ENCODE data around the gene TBC1D14.

The TBC1D14 gene

DNA sequence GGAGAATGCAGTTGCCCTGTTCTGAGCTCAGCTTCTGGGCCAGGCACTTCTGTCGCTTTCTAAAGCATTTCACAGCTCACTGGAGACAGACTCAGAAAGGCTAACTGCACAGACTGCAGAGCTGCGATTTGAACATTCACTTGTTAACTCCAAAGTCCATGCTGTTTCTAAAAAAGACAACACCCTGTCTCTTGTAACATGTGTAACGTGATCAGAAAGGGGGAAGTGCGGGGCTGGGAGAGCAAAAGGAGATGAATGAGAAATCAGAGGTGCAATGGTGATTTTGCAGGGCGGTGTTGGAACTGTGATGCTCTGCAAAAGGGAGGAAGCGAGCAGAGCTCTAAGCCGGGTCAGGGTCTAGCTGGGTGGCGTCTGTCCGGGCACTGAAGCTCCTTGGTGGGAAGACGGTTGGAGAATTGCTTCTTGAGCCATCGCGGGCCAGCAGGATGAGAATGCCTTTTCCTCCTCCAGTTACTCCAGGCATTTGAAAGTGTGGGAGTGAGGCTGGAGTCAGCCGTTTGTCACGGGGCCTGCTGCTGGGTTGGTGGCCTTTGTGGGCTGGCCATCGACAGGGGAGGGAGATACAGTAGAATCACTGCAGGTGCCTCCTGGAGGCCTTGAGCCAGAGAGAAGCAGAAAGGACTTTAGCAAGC is 20.3 kb downstream of the TBC1D14 start:
- DNase-seq (ENCODE audit: low spot score), result peak; percentile 61

DNA sequence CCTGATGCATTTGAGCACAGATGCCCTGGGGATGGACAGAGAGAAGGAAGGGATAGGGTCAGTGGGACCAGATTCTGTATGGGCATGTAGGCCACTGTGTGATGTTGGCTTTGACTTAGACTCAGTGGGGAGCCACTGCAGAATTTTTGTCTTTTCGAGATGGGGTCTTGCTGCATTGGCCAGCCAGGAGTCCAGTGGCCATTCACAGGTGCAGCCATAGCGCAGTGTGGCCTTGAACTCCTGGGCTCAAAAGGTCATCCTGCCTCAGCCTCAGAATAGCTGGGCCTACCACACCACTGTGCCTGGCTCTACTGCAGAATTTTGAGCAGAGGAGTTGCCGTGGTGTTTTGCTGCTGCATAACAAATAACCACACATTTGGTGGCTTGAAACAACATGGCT is 22.8 kb downstream of the TBC1D14 start:
- DNase-seq (ENCODE audit: low spot score), result no peak

DNA sequence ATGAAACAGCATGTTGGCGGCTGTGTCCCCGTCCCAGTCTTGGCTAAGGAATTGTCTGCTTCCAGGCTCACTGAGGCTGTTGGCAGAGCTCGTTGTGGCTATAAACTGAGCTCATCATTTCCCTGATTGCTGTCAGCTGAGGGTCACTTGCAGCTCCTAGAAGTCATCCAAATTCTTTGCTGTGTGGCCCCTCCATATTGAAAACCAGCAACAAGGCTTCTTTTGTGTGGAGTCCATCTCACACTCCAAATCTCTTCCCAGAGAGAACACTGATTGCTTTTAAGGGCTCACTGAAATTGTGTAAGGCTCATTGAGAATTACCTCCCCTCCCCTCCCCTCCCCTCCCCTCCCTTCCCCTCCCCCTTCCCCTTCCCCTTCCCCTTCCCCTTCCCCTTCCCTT is 23.3 kb downstream of the TBC1D14 start:
- no peak for DNase-seq (ENCODE audit: low spot score)

DNA sequence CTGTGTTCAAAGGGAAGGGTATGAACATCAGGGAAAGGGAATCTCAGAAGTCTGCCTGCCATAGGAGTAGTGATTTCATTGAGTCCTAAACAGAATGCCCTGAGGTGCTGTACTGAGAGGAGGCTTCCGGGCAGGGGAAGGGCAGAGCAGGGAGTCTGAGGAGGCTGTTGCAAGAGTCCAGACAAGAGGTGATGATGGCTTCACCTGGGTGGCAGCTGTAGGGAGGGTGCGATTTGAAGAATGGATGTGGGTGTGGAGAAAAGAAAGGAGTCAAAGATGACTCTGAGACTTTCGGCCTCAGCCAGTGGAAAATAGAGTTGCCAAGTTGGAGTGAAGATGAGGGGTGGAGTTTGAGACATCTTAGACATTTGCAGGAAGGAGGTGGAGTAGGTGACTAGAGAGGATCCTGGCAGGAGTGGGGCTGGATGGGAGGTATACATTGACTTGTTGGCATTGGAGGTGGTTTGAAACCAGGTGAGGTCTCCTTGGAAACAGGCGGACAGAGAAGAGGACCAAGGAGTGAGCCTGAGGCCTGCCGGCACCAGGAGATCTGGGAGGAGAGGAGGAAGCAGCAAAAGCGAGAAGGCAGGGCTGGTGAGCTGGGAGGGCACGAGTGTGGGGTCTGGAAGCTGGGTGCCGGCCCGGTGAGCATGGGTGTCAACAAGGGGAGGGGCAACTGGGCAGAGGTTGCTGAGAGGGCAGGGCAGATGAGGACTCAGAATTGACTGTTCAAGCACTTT is 24.2 kb downstream of the TBC1D14 start:
- DNase-seq (ENCODE audit: low spot score), result no peak

DNA sequence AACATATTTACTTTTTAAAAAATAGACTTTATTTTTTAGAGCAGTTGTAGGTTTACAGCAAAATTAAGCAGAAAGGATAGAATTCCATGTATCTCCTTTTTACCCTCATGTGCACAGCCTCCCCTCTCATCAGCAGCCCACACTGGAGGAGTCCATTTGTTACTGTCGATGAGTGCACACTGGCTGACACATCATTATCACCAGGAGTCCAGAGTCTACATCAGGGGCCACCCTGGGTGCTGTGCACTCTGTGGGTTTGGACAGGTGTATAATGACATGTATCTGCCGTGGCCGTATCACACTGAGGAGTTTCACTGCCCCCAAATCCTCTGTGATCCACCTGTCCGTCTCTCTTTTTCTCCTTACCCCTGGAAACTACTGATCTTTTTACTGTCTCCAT is 26.3 kb downstream of the TBC1D14 start:
- DNase-seq (ENCODE audit: low spot score), result no peak

DNA sequence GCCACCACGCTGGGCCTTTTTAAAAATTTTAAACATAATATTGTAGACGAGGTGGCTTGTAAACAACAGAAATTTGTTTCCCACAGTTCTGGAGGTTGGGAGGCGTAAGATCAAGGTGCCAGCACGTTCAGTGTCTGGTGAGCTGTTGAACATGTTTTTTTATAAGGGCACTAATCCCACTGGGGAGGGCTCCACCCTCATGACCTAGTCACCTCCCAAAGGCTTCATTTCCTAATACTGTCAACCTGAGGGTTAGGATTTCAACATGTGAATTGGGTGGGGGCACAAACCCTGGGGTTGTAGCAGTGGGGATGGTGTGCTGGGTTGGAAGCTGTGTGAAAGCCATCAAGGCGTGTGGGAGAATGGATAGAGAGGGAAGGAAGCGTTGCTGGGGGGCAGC is 27.6 kb downstream of the TBC1D14 start:
- DNase-seq (ENCODE audit: low spot score), result no peak

DNA sequence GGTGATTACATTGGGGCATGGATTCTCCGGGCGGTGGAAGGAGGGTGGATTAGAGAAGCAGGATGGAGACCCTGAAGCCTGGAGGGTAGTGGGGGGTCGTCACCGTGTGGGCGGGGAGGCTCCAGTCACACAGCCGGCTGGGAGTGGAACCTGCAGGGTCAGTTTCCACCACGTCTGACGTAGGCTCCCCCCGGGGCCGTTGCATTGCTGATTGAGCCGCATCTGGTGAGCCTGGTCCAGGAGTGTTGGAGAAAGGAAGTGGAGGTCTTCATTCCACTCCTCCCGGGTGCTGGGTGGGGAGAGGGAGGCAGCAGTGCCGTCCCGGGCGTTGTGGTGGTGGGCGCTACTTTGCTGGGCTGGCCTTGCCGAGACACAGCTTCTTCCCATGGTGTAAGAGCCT is 28.1 kb downstream of the TBC1D14 start:
- DNase-seq (ENCODE audit: low spot score), result no peak

DNA sequence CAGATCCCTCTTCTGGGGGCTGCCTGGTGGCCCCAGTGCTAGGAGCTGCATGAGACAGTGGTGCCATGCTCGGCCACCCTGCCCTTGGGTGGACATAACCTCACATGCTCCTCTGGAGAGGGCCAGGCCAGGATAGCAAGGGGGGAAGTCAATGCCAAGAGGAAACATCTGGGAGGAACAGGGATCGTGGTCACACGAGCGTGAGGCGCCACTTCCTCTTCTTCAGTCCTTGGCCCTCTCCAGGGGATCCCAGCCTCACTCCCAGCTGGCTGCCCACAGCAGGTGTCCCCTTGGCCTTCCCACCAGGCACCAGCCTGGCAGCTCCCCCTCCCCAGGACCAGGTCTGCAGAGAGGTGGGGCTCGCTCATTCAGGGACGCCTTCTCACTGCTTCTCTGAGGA is 28.6 kb downstream of the TBC1D14 start:
- no peak for DNase-seq (ENCODE audit: low spot score)

DNA sequence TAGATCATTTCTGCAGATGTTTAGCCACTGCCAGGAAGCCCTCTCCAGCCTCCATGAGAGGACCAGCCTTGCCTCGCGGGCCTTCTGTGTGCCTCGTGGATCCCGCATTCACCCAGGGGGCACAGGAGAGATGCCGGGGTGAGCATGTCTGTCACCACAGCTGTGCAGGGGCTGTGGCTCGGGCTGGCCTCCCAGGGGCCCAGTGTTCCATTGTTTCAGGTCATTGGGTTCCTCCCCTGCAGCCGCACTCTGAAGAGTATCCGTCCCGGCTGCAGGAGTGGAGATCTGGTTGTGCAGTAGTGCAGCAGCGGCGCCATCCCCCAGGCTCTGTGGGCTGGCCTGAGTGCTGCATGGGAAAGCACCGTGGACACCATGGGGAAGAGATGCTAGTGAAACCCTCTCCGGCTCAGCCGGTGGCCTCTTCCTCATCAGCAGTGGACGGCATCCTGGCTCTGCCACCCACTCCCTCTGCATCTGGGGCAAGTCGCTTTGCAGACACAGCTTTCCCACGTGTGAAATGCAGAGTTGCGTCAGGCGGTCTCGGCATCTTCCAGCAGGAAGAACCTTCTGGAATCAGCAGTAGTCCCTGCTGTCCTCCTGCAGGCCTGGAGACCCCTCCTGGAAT is 29.1 kb downstream of the TBC1D14 start:
- DNase-seq (ENCODE audit: low spot score), result no peak

DNA sequence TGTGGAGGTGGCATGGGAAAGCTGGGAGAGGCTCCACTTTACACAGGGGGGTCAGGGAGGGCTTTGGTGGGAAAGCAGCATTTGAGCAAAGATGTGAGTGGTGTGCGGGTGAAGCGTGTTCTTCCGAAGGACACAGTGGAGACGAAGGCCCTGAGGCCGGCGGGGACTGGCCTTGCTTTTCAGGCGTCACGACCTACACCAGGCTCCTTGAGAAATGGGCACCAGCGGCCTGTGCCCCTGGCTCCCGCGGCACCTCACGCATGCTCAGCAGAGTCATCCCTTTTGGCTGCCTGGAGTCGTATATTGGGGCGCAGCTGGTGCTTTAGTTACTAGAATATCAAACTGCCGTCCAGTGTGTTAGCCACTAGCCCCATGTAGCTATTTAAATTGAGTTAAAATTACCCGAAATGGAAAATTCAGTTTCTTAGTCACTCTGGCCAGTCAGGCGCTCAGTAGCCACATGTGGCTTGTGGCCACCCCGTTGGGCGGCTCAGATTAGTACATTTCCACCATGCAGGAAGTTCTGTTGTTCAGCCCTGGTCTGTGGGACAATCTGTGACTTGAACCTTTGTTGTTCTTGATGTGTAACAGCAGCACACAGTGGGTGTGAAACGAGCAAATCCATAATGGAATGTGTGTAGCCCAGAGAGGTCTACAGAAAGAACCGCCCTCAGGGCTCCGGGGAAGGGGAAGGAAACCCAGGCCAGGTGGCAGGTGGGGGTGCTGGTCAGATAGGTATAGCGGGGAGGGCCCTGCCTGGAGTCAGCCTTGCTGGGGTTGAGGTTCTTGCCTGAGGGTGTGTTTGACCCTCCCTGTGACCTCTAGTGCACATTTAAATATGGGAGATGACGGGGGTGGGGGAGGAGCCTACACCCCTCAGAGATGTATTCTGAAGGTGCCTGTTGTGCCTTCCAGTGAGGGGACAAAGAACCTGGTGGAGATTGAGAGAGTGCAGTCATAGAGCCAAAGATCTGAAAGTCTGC is 30.4 kb downstream of the TBC1D14 start:
- no peak for DNase-seq (ENCODE audit: low spot score)

DNA sequence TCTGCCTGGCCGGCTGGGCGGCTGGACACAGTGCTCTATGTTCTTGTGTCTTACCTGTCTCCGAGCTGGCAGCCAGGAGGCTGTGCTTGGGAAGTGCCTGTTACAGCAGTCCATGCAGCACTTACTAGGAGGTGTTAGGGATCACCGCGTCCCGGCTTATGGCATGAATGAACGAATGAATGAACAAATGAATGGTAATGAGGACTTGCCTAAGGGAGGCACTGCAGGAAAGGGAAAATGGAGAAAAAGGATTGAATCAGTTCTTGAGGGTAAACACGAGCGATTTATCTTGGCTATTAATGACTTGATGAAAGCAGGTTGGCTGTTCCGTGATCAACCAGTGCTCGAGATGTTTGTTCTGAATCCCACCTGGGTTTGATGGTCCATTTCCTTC is 31.1 kb downstream of the TBC1D14 start:
- no peak for DNase-seq (ENCODE audit: low spot score)

DNA sequence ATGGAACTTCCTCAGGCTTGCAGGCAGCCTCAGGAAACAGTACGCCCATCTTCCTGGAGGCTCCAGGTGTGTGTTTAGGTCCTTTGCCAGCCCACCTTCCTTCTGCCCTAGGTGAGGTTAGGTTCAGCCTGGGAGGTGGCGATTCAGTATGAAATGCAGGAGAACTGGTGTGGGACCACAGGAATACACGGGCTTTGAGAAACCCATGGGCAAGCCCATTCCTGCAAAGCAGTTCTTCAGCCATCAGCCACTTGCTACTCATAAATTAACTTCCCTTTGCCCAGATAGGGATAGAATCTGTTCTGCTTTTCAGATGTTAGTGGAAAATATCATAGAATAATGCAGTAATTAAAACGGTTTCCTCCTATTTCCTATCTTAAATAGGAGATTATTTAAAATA is 32.2 kb downstream of the TBC1D14 start:
- DNase-seq (ENCODE audit: low spot score), result no peak

DNA sequence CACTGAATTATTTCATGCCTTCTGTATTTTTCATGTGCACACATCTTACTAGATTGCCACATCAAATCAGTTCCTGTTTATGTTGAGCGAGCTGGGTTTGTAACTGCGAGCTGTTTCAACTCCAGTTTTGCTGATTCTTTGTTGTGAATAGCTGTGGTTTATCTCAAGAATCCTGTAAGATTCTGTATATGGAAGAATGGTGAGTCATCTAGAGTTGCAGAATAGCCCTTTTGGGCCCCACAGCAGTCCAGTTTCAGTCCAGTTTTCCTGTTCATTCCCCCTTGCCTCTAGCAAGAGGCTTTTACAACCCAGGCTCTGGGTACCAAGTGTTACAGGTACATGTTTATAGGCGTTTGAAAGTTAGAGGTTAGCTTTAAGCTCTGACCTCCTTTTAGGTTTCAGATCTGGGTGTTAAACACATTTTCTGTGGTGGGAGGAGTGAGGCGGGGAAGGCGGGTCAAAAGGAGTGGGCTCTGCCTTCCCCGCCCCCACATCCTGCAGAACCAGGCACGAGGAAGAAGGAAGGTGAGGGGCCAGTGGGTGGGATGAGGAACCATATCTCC is 32.7 kb downstream of the TBC1D14 start:
- no peak for DNase-seq (ENCODE audit: low spot score)

DNA sequence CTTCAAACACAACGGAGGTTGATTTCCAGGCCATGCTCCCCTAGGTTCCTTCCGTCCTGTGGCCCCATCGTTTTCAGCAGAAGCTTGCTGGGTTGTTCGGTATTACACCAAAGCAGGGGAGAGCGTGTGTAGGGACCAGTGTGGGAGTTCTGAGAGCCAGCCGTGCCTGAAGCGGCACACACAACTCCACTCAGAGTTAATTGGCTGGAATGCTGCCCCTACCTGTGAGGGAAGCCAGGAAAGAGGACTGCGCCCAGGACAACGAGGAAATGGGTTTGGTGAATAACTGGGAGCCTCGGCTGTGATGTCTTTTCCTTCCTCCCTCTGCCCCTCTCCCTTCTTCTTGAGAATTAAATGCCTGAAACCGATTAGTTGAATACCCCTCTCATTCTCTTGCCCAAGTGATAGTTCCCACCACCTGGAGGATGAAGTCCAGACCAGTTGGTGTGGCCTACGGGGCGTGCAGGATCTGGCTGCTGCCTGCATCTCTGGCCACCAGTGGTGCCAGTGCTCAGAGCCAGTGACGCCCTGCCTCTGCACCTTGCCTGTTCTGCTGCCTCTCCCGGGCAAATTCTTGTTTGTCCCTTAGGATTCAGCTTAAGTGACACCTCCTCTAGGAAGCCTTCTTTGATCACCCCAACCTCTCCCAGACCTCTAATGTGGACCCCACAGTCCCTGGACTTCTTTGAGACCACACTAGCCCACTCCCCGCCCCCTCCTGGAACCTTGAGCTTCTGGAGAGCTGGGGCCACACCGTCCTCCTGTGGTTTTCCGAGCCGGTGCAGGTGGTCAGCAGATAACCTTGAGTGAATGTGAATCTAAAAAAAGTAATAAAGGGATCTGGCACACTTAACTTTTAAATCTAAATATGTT is 33.6 kb downstream of the TBC1D14 start:
- DNase-seq (ENCODE audit: low spot score), result no peak

DNA sequence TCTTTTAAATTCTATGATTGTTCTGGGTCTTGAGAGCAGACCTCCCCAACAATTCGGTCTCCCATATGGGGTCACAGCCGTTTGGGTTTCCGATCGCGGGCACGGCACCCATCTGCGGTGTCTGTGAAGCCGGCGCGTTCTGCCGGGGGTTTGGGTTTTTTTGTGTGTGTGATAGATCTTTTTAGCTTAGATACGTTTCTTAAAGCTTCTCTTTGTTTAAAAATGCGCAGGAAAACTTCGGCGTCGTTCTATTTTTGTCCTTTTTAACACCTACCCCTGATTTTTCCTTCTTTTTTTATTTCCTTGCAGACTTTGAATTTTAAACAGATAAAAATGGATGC is 34.2 kb downstream of the TBC1D14 start:
- no peak for DNase-seq (ENCODE audit: low spot score)

DNA sequence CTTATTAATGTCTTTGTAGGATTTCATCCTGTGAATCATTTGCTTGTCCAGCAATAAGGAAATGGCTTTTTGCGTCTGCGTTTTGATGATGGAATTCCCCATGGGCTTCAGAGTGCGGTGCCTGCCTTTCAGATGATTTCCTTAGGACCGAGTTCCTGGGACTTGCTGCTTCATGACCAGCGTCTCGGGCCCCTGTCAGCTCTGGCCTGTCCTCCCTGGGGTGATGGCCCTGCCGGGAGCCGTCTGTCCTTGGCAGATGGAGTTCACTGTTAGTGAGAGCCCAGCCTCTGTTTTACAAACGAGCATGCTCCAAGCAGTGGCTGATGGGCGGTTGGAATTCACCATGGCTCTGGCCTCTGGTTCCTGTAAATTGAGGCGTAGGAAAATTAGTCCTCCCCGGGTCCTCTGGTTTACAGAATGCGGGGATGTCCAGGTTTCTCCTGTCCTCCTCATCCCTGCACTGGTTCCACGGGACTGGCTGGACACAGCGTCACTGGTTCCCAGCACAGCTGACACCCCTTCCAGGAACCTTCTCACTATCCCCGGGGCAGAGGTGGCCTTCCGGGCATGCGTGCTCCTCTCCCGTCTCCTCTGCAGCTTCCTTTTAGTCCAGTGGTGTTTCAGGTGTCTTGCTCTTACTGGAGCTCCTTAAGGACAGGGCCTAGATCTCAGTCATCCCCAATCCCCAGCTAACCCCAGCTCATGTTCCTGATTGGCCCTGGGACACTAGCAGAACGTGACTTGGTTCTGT is 34.9 kb downstream of the TBC1D14 start:
- DNase-seq (ENCODE audit: low spot score), result no peak

DNA sequence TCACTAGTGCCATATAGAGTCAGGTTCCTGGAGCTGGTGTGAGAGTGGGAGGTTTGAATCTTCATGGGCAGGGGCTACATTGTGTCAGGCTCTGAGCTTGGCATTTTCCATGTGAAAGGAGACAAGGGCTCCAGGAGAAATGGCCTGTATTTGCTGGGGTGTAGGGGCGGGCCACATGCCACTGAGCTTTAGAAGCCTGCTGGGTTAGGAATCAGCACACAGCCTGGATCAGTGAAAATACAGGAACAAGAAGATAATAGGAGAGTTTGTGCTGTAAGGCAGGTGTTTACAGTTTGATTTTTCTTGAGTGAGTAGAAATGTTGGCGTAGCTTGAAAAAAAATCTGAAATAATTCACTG is 35.4 kb downstream of the TBC1D14 start:
- DNase-seq (ENCODE audit: low spot score), result no peak

DNA sequence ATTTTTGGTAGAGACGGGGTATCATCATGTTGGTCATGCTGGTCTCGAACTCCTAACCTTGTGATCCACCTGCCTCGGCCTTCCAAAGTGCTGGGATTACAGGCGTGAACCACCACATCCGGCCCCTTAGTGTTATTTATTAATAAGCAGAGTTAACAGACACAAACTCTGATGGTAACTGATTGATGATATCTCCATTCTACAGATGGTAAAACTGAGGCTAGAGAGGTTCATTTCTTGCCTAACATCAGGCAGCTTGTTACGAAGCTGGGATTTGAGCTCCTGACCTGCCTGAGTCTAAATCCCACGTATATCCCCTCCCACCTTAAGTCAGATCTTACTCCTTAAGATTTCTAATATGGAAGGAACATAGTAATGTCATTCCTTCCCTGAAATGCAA is 36.9 kb downstream of the TBC1D14 start:
- DNase-seq (ENCODE audit: low spot score), result no peak

DNA sequence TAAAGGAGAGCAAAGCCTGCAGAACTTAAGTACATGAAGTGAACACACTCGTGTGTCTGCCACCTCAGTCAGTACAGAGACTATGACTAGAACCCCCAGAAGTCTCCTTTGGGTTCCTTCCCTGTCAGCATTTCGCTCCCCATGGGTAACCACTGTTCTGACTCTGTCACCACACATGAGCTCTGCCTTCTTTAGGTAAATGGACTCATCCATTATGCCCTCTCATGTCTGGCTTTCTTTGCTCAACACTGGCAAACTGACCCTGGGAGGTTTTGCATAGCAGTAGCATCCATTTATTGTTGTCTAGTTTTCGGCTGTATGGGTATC is 38.5 kb downstream of the TBC1D14 start:
- DNase-seq (ENCODE audit: low spot score), result no peak

DNA sequence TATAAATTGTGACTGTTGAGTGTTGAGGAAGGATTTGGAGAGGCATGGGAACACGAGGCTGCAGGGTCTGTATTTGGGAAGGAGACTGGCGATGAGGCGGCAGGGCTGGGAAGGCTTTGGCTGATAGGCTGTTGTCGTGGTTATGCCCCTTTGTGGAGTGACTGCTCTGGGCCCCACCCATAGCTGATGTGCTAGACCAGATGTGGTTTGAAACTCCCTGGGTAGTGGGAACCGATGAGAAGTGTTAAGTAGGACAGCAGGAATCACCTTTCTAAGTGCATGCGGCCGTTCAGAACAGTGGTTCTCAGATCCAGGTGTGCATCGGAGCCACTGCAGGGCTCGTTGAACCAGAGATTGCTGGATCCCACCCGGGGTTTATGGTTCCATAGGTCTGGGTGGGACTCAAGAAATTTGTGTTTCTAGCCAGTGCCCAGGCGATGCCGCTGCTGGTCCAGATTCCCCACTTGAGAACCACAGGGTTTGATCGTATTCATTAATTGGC is 42.3 kb downstream of the TBC1D14 start:
- DNase-seq (ENCODE audit: low spot score), result no peak
